ENCODE results near the gene S100A9. TPM values are rescaled to one million over a fixed set of nuclear protein-coding genes. Genes with fewer than 3 reads are reported as not detected.

The S100A9 gene
- polyA plus RNA-seq, 1 experiment = not detected

GRCh38 chr1:153366261-153366660, 8.6 kb downstream of the S100A9 start:
- Histone ChIP-seq H3K27me3 (ENCODE audit: control insufficient read depth, insufficient read depth, low read length) (peaks cover 6% of the 10 kb centered on the region), H3K36me3 (ENCODE audit: control insufficient read depth, insufficient read depth, low read length) (no peaks in the 10 kb centered on the region), H3K4me3 (ENCODE audit: low read depth, low read length) (no peak overlapping the region)
- DNase-seq (ENCODE audit: low read depth) = no peak
- ChIA-PET POLR2A (no interaction called here), CTCF (interaction anchor here (1.6 to 1.7 kb wide), 2 partner anchors 11 to 129 kb away, joined by 4 to 5 read pairs; no protein-coding TSS in a partner anchor)
- TF ChIP-seq CTCF (IDR thresholded peaks at IDR 0.05; ENCODE audit: insufficient read depth, low read depth, low read length) = no peak

GRCh38 chr1:153367090-153367489, 9.4 kb downstream of the S100A9 start:
- DNase-seq (ENCODE audit: low read depth) = no peak
- ChIA-PET CTCF (interaction anchor here (1.7 kb wide), 1 partner anchor 12 kb away, joined by 4 read pairs; no protein-coding TSS in a partner anchor), POLR2A (no interaction called here)
- H3K4me3 ChIP-seq (ENCODE audit: low read depth, low read length) = no peak overlapping the region
- no peak for TF ChIP-seq CTCF (IDR thresholded peaks at IDR 0.05; ENCODE audit: insufficient read depth, low read depth, low read length)
- H3K27me3 ChIP-seq (ENCODE audit: control insufficient read depth, insufficient read depth, low read length) = peaks cover 6% of the 10 kb centered on the region
- no peaks in the 10 kb centered on the region for H3K36me3 ChIP-seq (ENCODE audit: control insufficient read depth, insufficient read depth, low read length)

- H3K4me3 ChIP-seq (ENCODE audit: low read depth, low read length) = no peak overlapping the region
- ChIA-PET CTCF (no interaction called here), POLR2A (no interaction called here)
- no peaks in the 10 kb centered on the region for H3K36me3 ChIP-seq (ENCODE audit: control insufficient read depth, insufficient read depth, low read length)
- H3K27me3 ChIP-seq (ENCODE audit: control insufficient read depth, insufficient read depth, low read length) = peaks cover 3% of the 10 kb centered on the region
- no peak for TF ChIP-seq CTCF (IDR thresholded peaks at IDR 0.05; ENCODE audit: insufficient read depth, low read depth, low read length)
- no peak for DNase-seq (ENCODE audit: low read depth)
These were observed 10.8 kb downstream of the S100A9 start for GRCh38 chr1:153368495-153368894.

- POLR2A ChIA-PET = no interaction called here
- Histone ChIP-seq H3K4me3 (ENCODE audit: low read depth, low read length) (no peak overlapping the region), H3K27me3 (ENCODE audit: control insufficient read depth, insufficient read depth, low read length) (peaks cover 9% of the 10 kb centered on the region), H3K36me3 (ENCODE audit: control insufficient read depth, insufficient read depth, low read length) (no peaks in the 10 kb centered on the region)
- CTCF ChIA-PET = no interaction called here
- no peak for TF ChIP-seq CTCF (IDR thresholded peaks at IDR 0.05; ENCODE audit: insufficient read depth, low read depth, low read length)
- DNase-seq (ENCODE audit: low read depth) = no peak
These were observed 12.5 kb downstream of the S100A9 start for GRCh38 chr1:153370146-153370545.

- POLR2A ChIA-PET = no interaction called here
- no peak for DNase-seq (ENCODE audit: low read depth)
- CTCF ChIA-PET = no interaction called here
- TF ChIP-seq CTCF (IDR thresholded peaks at IDR 0.05; ENCODE audit: insufficient read depth, low read depth, low read length) = no peak
- Histone ChIP-seq H3K27me3 (ENCODE audit: control insufficient read depth, insufficient read depth, low read length) (peaks cover 8% of the 10 kb centered on the region), H3K4me3 (ENCODE audit: low read depth, low read length) (no peak overlapping the region), H3K36me3 (ENCODE audit: control insufficient read depth, insufficient read depth, low read length) (no peaks in the 10 kb centered on the region)
These were observed 13.6 kb downstream of the S100A9 start for GRCh38 chr1:153371231-153371630.
